Measurements from ENCODE around the gene KCNK16.

Gene KCNK16

GRCh38 chr6:39341937-39342336 is 19.4 kb upstream of the KCNK16 start:
- peak; percentile 56 for DNase-seq (ENCODE audit: low spot score)

- no peak for DNase-seq (ENCODE audit: low spot score)
Measured at GRCh38 chr6:39341352-39341751, 18.9 kb upstream of the KCNK16 start.

GRCh38 chr6:39339868-39340550 is 17.5 kb upstream of the KCNK16 start:
- DNase-seq (ENCODE audit: low spot score), result peak; percentile 43

GRCh38 chr6:39339096-39339867 is 16.8 kb upstream of the KCNK16 start:
- DNase-seq (ENCODE audit: low spot score), result no peak

GRCh38 chr6:39338397-39338796 is 15.9 kb upstream of the KCNK16 start:
- DNase-seq (ENCODE audit: low spot score), result peak; percentile 54

- peak; percentile 64 for DNase-seq (ENCODE audit: low spot score)
Measured at GRCh38 chr6:39335780-39336545, 13.5 kb upstream of the KCNK16 start.

GRCh38 chr6:39333644-39334438 is 11.3 kb upstream of the KCNK16 start:
- DNase-seq (ENCODE audit: low spot score), result no peak

- DNase-seq (ENCODE audit: low spot score), result peak; percentile 86
Measured at GRCh38 chr6:39330476-39330875, 8.0 kb upstream of the KCNK16 start.

- peak; percentile 63 for DNase-seq (ENCODE audit: low spot score)
Measured at GRCh38 chr6:39330057-39330456, 7.6 kb upstream of the KCNK16 start.

GRCh38 chr6:39328066-39328465 is 5.6 kb upstream of the KCNK16 start:
- no peak for DNase-seq (ENCODE audit: low spot score)

GRCh38 chr6:39327507-39327906 is 5.0 kb upstream of the KCNK16 start:
- no peak for DNase-seq (ENCODE audit: low spot score)

- DNase-seq (ENCODE audit: low spot score), result no peak
Measured at GRCh38 chr6:39321761-39322160, 741 bp downstream of the KCNK16 start.

GRCh38 chr6:39320363-39320984 is 2.0 kb downstream of the KCNK16 start:
- no peak for DNase-seq (ENCODE audit: low spot score)

GRCh38 chr6:39319621-39320362 is 2.7 kb downstream of the KCNK16 start:
- no peak for DNase-seq (ENCODE audit: low spot score)

- no peak for DNase-seq (ENCODE audit: low spot score)
Measured at GRCh38 chr6:39317256-39317655, 5.2 kb downstream of the KCNK16 start.

- DNase-seq (ENCODE audit: low spot score), result no peak
Measured at GRCh38 chr6:39314273-39314795, 8.2 kb downstream of the KCNK16 start, which contains the start of gene KCNK17. Gene KCNK17 (minus strand): TSS chr6:39314419. CDS start chr6:39314320, 99 bp downstream.

- DNase-seq (ENCODE audit: low spot score), result no peak
Measured at GRCh38 chr6:39313526-39314272, 8.8 kb downstream of the KCNK16 start.

- peak; percentile 12 for DNase-seq (ENCODE audit: low spot score)
Measured at GRCh38 chr6:39312912-39313525, 9.5 kb downstream of the KCNK16 start.

- DNase-seq (ENCODE audit: low spot score), result no peak
Measured at GRCh38 chr6:39310542-39310941, 12.0 kb downstream of the KCNK16 start.

Measured in Ammon's horn (tissue), 1 donor.